Neural progenitor cell (in vitro differentiated cells): ENCODE data around the gene NUP35. TPM values are rescaled to one million over a fixed set of nuclear protein-coding genes. Genes with fewer than 3 reads are reported as not detected.
A peak's percentile ranks its signal among the peaks of the same experiment; 100 is the strongest.

Experiments used
- DNase-seq: peaks from one replicate; pipeline ENCODE4 v3.0.0-alpha.2; 2016; ENCODE audit warnings: low spot score
- H2AFZ ChIP-seq: fragments of 200-600 bp; sonication (generic); replicated peaks from 2 replicates; pipeline ENCODE4 v1.6.1; 2016; ENCODE audit warnings: antibody characterized with exemption
- H3F3A ChIP-seq: fragments of 200-600 bp; sonication (generic); 2 replicates; pipeline ENCODE4 v1.6.1; 2016; ENCODE audit warnings: antibody characterized with exemption, low read depth
- H3K27ac ChIP-seq: fragments of 200-600 bp; sonication (generic); 2 replicates; pipeline ENCODE4 v1.5.1; 2016; ENCODE audit warnings: mild to moderate bottlenecking
- H3K27me3 ChIP-seq: fragments of 200-600 bp; sonication (generic); 2 replicates; pipeline ENCODE4 v1.6.1; 2016; ENCODE audit warnings: mild to moderate bottlenecking, moderate library complexity
- H3K36me3 ChIP-seq: fragments of 200-600 bp; sonication (generic); 2 replicates; pipeline ENCODE4 v1.5.1; 2016
- H3K4me1 ChIP-seq: fragments of 200-600 bp; sonication (generic); 2 replicates; pipeline ENCODE4 v1.6.1; 2016; ENCODE audit warnings: mixed run types
- H3K4me2 ChIP-seq: fragments of 200-600 bp; sonication (generic); 2 replicates; pipeline ENCODE4 v1.6.1; 2016
- H3K4me3 ChIP-seq: fragments of 200-600 bp; sonication (generic); 2 replicates; pipeline ENCODE4 v1.5.1; 2016
- H3K79me2 ChIP-seq: fragments of 200-600 bp; sonication (generic); 2 replicates; pipeline ENCODE4 v1.6.1; 2016; ENCODE audit warnings: low read depth
- H3K9ac ChIP-seq: fragments of 200-600 bp; sonication (generic); 2 replicates; pipeline ENCODE4 v1.6.1; 2016
- H3K9me3 ChIP-seq: fragments of 200-600 bp; sonication (generic); 2 replicates; pipeline ENCODE4 v1.5.1; 2016; ENCODE audit warnings: low read depth
- H4K20me1 ChIP-seq: fragments of 200-600 bp; sonication (generic); 2 replicates; pipeline ENCODE4 v1.6.1; 2016; ENCODE audit warnings: low read depth
- H3K27ac Mint-ChIP-seq: 3 replicates; pipeline ENCODE4 v1.8.0; 2021; ENCODE audit warnings: mixed read lengths
- H3K27me3 Mint-ChIP-seq: 2 replicates; pipeline ENCODE4 v1.8.0; 2022; ENCODE audit warnings: low read depth, mild to moderate bottlenecking, inconsistent platforms, moderate library complexity, mixed read lengths; ENCODE audit not compliant: insufficient read depth
- H3K36me3 Mint-ChIP-seq: 3 replicates; pipeline ENCODE4 v1.8.0; 2021; ENCODE audit warnings: mixed read lengths
- H3K4me1 Mint-ChIP-seq: 3 replicates; pipeline ENCODE4 v1.8.0; 2021; ENCODE audit warnings: mixed read lengths
- H3K4me3 Mint-ChIP-seq: 3 replicates; pipeline ENCODE4 v1.8.0; 2021; ENCODE audit warnings: mild to moderate bottlenecking, moderate library complexity, mixed read lengths
- H3K9me3 Mint-ChIP-seq: 3 replicates; pipeline ENCODE4 v1.8.0; 2020; ENCODE audit warnings: mixed read lengths
- CTCF ChIP-seq: fragments of 200-600 bp; sonication (generic); IDR thresholded peaks from 2 replicates; pipeline ENCODE4 v1.5.1; 2017; ENCODE audit warnings: antibody characterized with exemption, mild to moderate bottlenecking
- EZH2 ChIP-seq: fragments of 200-600 bp; sonication (generic); IDR thresholded peaks from 2 replicates; pipeline ENCODE4 v1.6.1; 2017; ENCODE audit warnings: antibody characterized with exemption, mild to moderate bottlenecking, moderate library complexity
- EZH2phosphoT487 ChIP-seq: fragments of 200-600 bp; sonication (generic); IDR thresholded peaks from 2 replicates; pipeline ENCODE4 v1.6.1; 2017; ENCODE audit warnings: antibody characterized with exemption
- total RNA-seq: library from RNA; depleted of rRNA; stranded (reverse); fragments of >200 nt; gene quantifications from 2 replicates; pipeline ENCODE4 v1.2.3, GENCODE V29; 2015; ENCODE audit warnings: low replicate concordance

NUP35 gene
- total RNA-seq, 1 donor from 2014 or later = 53.3 TPM

- no peaks in the 10 kb centered on the region for H3F3A ChIP-seq
- no peak for TF ChIP-seq EZH2phosphoT487
- TF ChIP-seq CTCF = no peak
- no peak for TF ChIP-seq EZH2
Observed at GRCh38 chr2:183186766-183187165, 62.5 kb downstream of the NUP35 start.

DNA sequence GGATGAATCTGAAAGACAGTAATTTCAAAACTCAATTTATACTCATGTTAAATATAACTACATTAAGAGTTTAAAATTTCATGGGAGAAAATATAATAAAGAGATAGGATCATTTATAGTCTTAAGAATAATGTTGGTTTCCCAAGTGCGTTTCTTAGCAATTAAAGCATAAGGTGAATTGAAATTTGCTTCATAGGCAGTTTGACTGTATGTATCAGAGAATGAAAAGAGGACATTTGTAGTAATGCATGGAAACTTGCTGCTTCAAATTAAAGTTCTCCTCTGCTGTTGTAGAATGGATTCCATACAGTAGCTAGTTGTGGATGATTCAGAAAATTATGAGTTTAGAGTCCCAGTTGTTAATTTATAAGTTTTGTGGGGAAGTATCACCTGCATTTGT, 68.1 kb downstream of the NUP35 start:
- H3K4me1 ChIP-seq = no peaks in the 10 kb centered on the region
- H3K27me3 ChIP-seq = no peaks in the 10 kb centered on the region
- Mint-ChIP-seq H3K27me3 (no peaks in the 10 kb centered on the region), H3K27ac (no peak overlapping the region), H3K4me3 (no peak overlapping the region), H3K36me3 (peaks cover 22% of the 10 kb centered on the region), H3K9me3 (no peaks in the 10 kb centered on the region), H3K4me1 (no peaks in the 10 kb centered on the region)
- TF ChIP-seq EZH2phosphoT487 (no peak), EZH2 (no peak), CTCF (no peak)
- H3K27ac ChIP-seq = no peak overlapping the region
- H3K9ac ChIP-seq = no peak overlapping the region
- H3K36me3 ChIP-seq = peaks cover 3% of the 10 kb centered on the region
- no peak overlapping the region for H3K4me3 ChIP-seq
- H3F3A ChIP-seq = no peaks in the 10 kb centered on the region
- no peak for DNase-seq
- H3K4me2 ChIP-seq = no peak overlapping the region
- H3K9me3 ChIP-seq = no peaks in the 10 kb centered on the region
- no peaks in the 10 kb centered on the region for H4K20me1 ChIP-seq
- no peak overlapping the region for H2AFZ ChIP-seq
- H3K79me2 ChIP-seq = peaks cover under 1% of the 10 kb centered on the region

More at GRCh38 chr2:183186766-183187165, 62.5 kb downstream of the NUP35 start:
- no peak overlapping the region for H3K4me3 ChIP-seq
- H3K27ac Mint-ChIP-seq = no peak overlapping the region
- H2AFZ ChIP-seq = no peak overlapping the region
- no peaks in the 10 kb centered on the region for H3K27me3 ChIP-seq
- H3K4me1 ChIP-seq = peaks cover 13% of the 10 kb centered on the region
- H3K36me3 Mint-ChIP-seq = peaks cover 50% of the 10 kb centered on the region
- no peak for DNase-seq
- H3K4me3 Mint-ChIP-seq = no peak overlapping the region
- peaks cover 22% of the 10 kb centered on the region for H3K9me3 Mint-ChIP-seq
- H3K4me2 ChIP-seq = no peak overlapping the region
- H3K79me2 ChIP-seq = peaks cover 39% of the 10 kb centered on the region
- peaks cover 3% of the 10 kb centered on the region for H3K27me3 Mint-ChIP-seq
- H3K9me3 ChIP-seq = peaks cover 11% of the 10 kb centered on the region
- no peak overlapping the region for H3K9ac ChIP-seq
- no peaks in the 10 kb centered on the region for H3K4me1 Mint-ChIP-seq
- H4K20me1 ChIP-seq = no peaks in the 10 kb centered on the region
- peaks cover 33% of the 10 kb centered on the region for H3K36me3 ChIP-seq
- no peak overlapping the region for H3K27ac ChIP-seq

GRCh38 chr2:183193904-183194303, 69.7 kb downstream of the NUP35 start:
- no peak for DNase-seq
- H3K36me3 Mint-ChIP-seq = peaks cover 22% of the 10 kb centered on the region
- H3K27me3 ChIP-seq = no peaks in the 10 kb centered on the region
- no peak overlapping the region for H3K9ac ChIP-seq
- H3K4me3 ChIP-seq = no peak overlapping the region
- peaks cover 3% of the 10 kb centered on the region for H3K36me3 ChIP-seq
- H3K27me3 Mint-ChIP-seq = no peaks in the 10 kb centered on the region
- no peaks in the 10 kb centered on the region for H3K9me3 ChIP-seq
- H3K4me2 ChIP-seq = no peak overlapping the region
- TF ChIP-seq EZH2phosphoT487 = no peak
- peak; percentile 11 for TF ChIP-seq CTCF
- no peak for TF ChIP-seq EZH2
- H3K79me2 ChIP-seq = no peaks in the 10 kb centered on the region
- H3K4me1 Mint-ChIP-seq = no peaks in the 10 kb centered on the region
- no peak overlapping the region for H3K27ac Mint-ChIP-seq
- H4K20me1 ChIP-seq = no peaks in the 10 kb centered on the region
- no peaks in the 10 kb centered on the region for H3K9me3 Mint-ChIP-seq
- H3F3A ChIP-seq = no peaks in the 10 kb centered on the region
- no peaks in the 10 kb centered on the region for H3K4me1 ChIP-seq
- H3K4me3 Mint-ChIP-seq = no peak overlapping the region
- no peak overlapping the region for H3K27ac ChIP-seq
- no peak overlapping the region for H2AFZ ChIP-seq
